ENCODE results near the gene RNASET2. TPM values are rescaled to one million over a fixed set of nuclear protein-coding genes. Genes with fewer than 3 reads are reported as not detected.

Gene RNASET2
- polyA plus RNA-seq, 1 donor (not counting 4 experiments of a cell fraction or from before 2014, with no cell fraction given): 21.5 TPM

DNA sequence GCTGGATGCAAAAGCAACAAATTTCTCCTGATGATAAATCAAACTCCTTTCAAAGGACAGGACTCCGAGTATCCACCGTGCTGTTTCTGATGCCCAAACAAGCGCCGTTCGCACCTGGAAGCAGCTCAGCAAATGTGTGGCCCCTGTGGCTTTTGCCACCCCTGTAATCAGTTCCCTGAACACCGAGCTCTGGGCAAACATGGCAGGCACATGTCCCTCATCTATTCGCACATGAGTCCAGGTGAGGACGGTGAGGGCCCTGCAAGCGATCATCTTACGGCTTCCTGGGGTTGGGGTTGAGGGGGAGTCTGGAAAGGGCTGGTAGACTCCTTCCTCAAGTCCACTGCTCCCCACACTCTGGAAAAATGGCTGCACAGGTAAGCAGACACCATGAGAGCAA lies 23.7 kb downstream of the RNASET2 start:
- DNase-seq (ENCODE audit: low read depth, low spot score) (no peak), FAIRE-seq (no peak)
- TF ChIP-seq EZH2 (IDR thresholded peaks at IDR 0.05; ENCODE audit: low read length): no peak
- TF ChIP-seq, protein P1, sequence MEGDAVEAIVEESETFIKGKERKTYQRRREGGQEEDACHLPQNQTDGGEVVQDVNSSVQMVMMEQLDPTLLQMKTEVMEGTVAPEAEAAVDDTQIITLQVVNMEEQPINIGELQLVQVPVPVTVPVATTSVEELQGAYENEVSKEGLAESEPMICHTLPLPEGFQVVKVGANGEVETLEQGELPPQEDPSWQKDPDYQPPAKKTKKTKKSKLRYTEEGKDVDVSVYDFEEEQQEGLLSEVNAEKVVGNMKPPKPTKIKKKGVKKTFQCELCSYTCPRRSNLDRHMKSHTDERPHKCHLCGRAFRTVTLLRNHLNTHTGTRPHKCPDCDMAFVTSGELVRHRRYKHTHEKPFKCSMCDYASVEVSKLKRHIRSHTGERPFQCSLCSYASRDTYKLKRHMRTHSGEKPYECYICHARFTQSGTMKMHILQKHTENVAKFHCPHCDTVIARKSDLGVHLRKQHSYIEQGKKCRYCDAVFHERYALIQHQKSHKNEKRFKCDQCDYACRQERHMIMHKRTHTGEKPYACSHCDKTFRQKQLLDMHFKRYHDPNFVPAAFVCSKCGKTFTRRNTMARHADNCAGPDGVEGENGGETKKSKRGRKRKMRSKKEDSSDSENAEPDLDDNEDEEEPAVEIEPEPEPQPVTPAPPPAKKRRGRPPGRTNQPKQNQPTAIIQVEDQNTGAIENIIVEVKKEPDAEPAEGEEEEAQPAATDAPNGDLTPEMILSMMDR (optimal IDR thresholded peaks at IDR 0.05 in 1 of 3, IDR thresholded peaks at IDR 0.05 in 1 of 3, conservative IDR thresholded peaks at IDR 0.05 in 1 of 3; ENCODE audit: extremely low read depth in 1 of 3, insufficient read depth in 2 of 3, low read length in 3 of 3): no peak
- Histone ChIP-seq H3K4me2 (ENCODE audit: control insufficient read depth, extremely low read depth, insufficient read depth, low read depth, low read length) (no peak overlapping the region), H3K36me3 (ENCODE audit: control insufficient read depth in 2 of 2, extremely low read depth in 1 of 2, insufficient read depth in 2 of 2, low read length in 2 of 2) (peaks cover 0 to 1% of the 10 kb centered on the region in 2 experiments), H3K4me1 (ENCODE audit: control insufficient read depth, extremely low read depth, insufficient read depth, low read length) (no peaks in the 10 kb centered on the region), H3K27ac (ENCODE audit: control insufficient read depth, insufficient read depth, low read length) (no peak overlapping the region), H4K20me1 (ENCODE audit: control insufficient read depth, extremely low read depth, insufficient read depth, low read length) (no peaks in the 10 kb centered on the region), H3K9me3 (ENCODE audit: control insufficient read depth, low read depth, low read length) (no peaks in the 10 kb centered on the region), H2AFZ (ENCODE audit: control insufficient read depth, low read length) (no peak overlapping the region), H3K79me2 (ENCODE audit: control insufficient read depth, insufficient read depth, low read length) (no peaks in the 10 kb centered on the region), H3K9ac (ENCODE audit: control insufficient read depth, extremely low read depth, insufficient read depth, low read length) (no peak overlapping the region), H3K4me3 (ENCODE audit: control insufficient read depth in 2 of 3, extremely low read depth in 1 of 3, insufficient read depth in 2 of 3, low read depth in 1 of 3, low read length in 3 of 3) (no peak overlapping the region), H3K9me1 (ENCODE audit: control insufficient read depth, extremely low read depth, insufficient read depth, low read length) (no peaks in the 10 kb centered on the region), H3K27me3 (ENCODE audit: control insufficient read depth, extremely low read depth, insufficient read depth, low read length) (no peaks in the 10 kb centered on the region)
- dilution Hi-C loops (cut with MboI; ENCODE audit: extremely low pct_ligation_motif_present, low sequenced_read_pairs): no loop called here

DNA sequence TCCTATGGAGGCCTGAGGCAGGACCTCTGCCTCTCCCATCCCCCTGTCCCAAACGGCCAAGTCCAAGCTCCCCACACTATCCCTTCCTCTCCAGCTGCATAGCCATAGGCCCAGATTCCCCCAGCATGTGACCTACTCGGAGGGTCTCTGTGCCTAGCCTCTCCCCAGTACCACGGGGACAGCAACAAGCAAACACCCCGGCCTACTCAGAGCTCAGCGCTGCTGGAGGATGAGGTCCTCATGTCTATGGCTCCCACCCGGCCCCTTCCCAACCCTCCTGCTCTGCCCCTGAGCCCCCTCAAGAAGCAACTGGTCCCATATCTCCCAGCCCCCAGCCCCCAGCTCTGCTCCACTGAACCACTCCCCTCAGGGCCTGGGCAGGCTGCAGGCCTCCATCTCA lies 24.2 kb downstream of the RNASET2 start:
- no peak overlapping the region for H3K4me2 ChIP-seq (ENCODE audit: control insufficient read depth, extremely low read depth, insufficient read depth, low read depth, low read length)
- FAIRE-seq: no peak

More for the DNA sequence above, 24.2 kb downstream of the RNASET2 start:
- no peaks in the 10 kb centered on the region for H4K20me1 ChIP-seq (ENCODE audit: control insufficient read depth, extremely low read depth, insufficient read depth, low read length)
- TF ChIP-seq, protein P1 (optimal IDR thresholded peaks at IDR 0.05 in 1 of 3, IDR thresholded peaks at IDR 0.05 in 1 of 3, conservative IDR thresholded peaks at IDR 0.05 in 1 of 3; ENCODE audit: extremely low read depth in 1 of 3, insufficient read depth in 2 of 3, low read length in 3 of 3): no peak
- TF ChIP-seq EZH2 (IDR thresholded peaks at IDR 0.05; ENCODE audit: low read length): no peak
- H3K4me3 ChIP-seq (ENCODE audit: control insufficient read depth in 2 of 3, extremely low read depth in 1 of 3, insufficient read depth in 2 of 3, low read depth in 1 of 3, low read length in 3 of 3): no peak overlapping the region
- peaks cover 0 to 1% of the 10 kb centered on the region in 2 experiments for H3K36me3 ChIP-seq (ENCODE audit: control insufficient read depth in 2 of 2, extremely low read depth in 1 of 2, insufficient read depth in 2 of 2, low read length in 2 of 2)
- dilution Hi-C loops (cut with MboI; ENCODE audit: extremely low pct_ligation_motif_present, low sequenced_read_pairs): no loop called here
- no peak overlapping the region for H3K27ac ChIP-seq (ENCODE audit: control insufficient read depth, insufficient read depth, low read length)
- no peaks in the 10 kb centered on the region for H3K27me3 ChIP-seq (ENCODE audit: control insufficient read depth, extremely low read depth, insufficient read depth, low read length)
- DNase-seq (ENCODE audit: low read depth, low spot score): no peak
- no peaks in the 10 kb centered on the region for H3K9me1 ChIP-seq (ENCODE audit: control insufficient read depth, extremely low read depth, insufficient read depth, low read length)
- no peak overlapping the region for H2AFZ ChIP-seq (ENCODE audit: control insufficient read depth, low read length)
- H3K9ac ChIP-seq (ENCODE audit: control insufficient read depth, extremely low read depth, insufficient read depth, low read length): no peak overlapping the region
- no peaks in the 10 kb centered on the region for H3K4me1 ChIP-seq (ENCODE audit: control insufficient read depth, extremely low read depth, insufficient read depth, low read length)
- H3K9me3 ChIP-seq (ENCODE audit: control insufficient read depth, low read depth, low read length): no peaks in the 10 kb centered on the region
- H3K79me2 ChIP-seq (ENCODE audit: control insufficient read depth, insufficient read depth, low read length): no peaks in the 10 kb centered on the region

All from keratinocyte (primary cell).